IPS-18c (cell line): ENCODE measurements around the gene CHST2.
"Not testable (repeated sequence)": the region's sequence is repeated elsewhere in the genome, so short reads cannot be mapped to it uniquely, and the experiment has no call there.

ENCODE experiments used
- H3K4me3 ChIP-seq: 2 replicates; pipeline ENCODE4 v1.7.0; 2013; ENCODE audit warnings: low read depth, mild to moderate bottlenecking, low read length, moderate library complexity; ENCODE audit not compliant: insufficient read depth
- H3K9me3 ChIP-seq: one replicate; pipeline ENCODE4 v1.6.1; 2013; ENCODE audit warnings: mild to moderate bottlenecking, low read length, moderate library complexity; ENCODE audit not compliant: control insufficient read depth, insufficient read depth

The CHST2 gene, protein sequence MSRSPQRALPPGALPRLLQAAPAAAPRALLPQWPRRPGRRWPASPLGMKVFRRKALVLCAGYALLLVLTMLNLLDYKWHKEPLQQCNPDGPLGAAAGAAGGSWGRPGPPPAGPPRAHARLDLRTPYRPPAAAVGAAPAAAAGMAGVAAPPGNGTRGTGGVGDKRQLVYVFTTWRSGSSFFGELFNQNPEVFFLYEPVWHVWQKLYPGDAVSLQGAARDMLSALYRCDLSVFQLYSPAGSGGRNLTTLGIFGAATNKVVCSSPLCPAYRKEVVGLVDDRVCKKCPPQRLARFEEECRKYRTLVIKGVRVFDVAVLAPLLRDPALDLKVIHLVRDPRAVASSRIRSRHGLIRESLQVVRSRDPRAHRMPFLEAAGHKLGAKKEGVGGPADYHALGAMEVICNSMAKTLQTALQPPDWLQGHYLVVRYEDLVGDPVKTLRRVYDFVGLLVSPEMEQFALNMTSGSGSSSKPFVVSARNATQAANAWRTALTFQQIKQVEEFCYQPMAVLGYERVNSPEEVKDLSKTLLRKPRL

DNA sequence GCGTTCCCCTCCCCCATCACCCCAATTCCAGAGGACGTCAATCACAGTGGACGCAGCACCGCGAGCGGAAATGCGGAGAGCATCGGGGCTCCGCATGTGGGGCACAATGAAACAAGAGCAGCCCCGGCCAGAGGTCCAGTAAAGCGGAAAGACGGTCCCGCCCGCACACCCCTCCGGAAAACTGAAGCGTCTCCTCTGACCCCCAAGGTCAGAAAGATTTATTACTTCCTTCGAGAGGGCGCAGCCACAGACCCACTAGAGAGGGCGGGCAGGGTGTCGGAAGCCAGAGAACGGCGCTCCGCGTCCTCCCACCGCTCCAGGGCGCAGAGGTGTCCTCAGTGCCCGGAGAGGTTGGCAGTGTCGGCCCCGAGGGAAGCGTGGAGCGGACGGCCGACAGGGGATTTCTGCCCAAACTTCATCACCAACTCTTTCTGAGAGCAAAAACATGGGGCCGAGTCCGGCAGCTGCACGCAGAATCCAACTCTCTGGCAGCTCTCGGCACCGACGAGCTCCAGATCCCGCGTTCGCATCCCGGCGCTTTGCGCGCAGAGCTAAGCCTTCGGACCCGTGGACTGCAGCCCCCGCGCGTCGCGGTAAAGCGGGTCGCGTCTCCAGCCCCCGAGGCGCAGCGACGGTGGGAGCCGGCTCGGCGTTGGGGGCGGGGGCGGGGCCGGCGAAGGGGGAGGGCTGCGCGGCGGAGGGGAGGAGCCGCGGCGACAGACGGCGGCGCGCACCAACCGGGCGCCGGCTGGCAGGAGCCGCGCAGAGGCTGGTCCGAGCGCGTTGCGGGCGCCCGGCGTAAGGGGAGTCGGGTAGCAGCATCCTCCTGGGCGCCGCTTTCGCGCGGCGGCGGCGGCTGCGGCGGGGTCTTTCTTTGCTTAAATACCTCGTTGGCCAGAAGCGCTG is at the start of gene CHST2:
CHST2 (plus strand) TSS at position 763 of the 906 bp plus-strand sequence. CDS start 1,046 bp downstream, outside the sequence.
- H3K4me3 ChIP-seq, result peak within 1 kb of the TSS; percentile 84
- H3K9me3 ChIP-seq, result no peaks in the 10 kb centered on the region

DNA sequence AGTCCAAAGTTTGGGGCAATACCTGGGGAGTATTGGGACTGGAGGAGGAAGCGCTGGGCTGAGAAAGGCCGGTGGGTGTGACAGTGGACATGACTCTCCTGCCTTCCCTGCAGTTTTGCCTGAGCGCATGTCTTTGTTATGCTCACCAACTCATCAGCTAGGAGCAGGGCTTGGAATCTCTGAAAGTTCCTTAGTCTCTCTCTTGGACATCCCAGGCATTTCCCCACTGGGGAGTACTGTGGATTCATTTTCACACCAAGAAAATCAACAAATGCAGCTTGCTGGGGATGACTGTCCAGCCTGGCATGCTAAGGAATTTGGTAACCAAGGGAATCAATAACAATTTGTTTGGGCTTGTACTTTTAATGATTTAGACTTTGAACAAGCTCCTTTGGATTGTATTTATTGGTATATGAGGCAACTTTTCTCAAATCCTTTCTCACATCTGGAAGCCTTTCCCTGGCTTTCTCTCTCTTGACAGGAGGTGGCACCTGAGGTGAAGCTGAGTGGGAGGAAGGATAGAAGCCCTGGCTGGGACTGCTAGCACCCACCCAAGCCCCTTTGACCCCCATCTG is 48.5 kb upstream of the CHST2 start:
- no peaks in the 10 kb centered on the region for H3K9me3 ChIP-seq
- H3K4me3 ChIP-seq, result no peak overlapping the region

DNA sequence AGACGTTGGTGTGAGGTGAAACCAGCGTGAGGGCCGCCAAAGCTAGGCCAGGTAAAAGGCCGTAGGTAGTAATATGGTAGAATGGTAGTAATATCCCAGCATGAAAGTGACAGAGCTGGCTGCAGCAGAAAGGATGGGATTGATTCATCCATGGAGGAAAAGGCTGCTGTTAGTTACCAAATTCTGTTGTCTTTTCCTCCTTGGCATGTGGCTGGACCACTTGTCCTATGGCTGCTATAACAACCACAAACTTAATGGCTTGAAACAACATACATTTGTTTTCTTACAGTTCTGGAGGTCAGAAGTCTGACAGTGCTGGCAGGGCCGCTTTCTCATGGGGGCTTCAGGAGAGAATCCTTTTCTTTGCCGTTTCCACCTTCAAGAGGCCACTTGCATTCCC is 47.8 kb upstream of the CHST2 start:
- no peaks in the 10 kb centered on the region for H3K9me3 ChIP-seq
- H3K4me3 ChIP-seq, result no peak overlapping the region

DNA sequence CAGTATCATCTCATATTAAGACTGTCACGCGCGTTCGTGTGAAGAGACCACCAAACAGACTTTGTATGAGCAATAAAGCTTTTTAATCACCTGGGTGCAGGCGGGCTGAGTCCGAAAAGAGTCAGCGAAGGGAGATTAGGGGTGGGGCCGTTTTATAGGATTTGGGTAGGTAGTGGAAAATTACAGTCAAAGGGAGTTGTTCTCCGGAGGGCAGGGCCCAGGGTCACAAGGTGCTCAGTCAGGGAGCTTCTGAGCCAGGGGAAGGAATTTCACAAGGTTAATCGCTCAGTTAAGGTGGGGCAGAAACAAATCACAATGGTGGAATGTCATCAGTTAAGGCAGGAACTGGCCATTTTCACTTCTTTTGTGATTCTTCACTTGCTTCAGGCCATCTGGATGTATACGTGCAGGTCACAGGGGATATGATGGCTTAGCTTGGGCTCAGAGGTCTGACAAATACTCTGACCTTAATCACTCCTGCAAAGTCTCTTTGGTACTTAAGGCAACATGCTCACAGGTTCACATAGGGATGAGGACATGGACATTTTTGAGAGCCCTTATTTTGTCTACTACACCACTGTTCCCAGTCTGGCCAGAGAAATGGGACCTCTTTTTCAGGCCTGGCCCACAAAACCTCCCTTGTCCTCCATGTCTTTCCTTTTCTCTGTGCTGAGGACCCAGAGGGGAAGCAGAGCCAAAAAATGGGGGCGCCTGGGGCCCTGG is 47.1 kb upstream of the CHST2 start:
- not testable (repeated sequence) for H3K4me3 ChIP-seq, H3K9me3 ChIP-seq

DNA sequence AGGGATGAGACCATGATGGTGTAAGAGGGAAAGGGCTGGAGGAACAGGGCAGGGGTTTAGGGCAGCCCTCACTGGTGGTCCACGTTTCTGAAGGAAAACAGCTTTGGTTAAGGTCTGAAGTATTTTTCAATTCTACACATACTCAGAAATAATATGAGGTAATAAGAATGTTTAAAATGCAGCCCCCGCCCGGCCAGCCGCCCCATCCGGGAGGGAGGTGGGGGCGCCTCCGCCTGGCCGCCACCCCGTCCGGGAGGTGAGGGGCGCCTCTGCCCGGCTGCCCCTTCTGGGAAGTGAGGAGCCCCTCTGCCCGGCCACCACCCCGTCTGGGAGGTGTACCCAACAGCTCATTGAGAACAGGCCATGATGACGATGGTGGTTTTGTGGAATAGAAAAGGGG is 46.0 kb upstream of the CHST2 start:
- not testable (repeated sequence) for H3K4me3 ChIP-seq, H3K9me3 ChIP-seq

DNA sequence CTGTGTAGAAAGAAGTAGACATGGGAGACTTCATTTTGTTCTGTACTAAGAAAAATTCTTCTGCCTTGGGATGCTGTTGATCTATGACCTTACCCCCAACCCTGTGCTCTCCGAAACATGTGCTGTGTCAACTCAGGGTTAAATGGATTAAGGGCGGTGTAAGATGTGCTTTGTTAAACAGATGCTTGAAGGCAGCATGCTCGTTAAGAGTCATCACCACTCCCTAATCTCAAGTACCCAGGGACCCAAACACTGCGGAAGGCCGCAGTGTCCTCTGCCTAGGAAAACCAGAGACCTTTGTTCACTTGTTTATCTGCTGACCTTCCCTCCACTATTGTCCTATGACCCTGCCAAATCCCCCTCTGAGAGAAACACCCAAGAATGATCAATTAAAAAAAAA is 45.6 kb upstream of the CHST2 start:
- not testable (repeated sequence) for H3K4me3 ChIP-seq, H3K9me3 ChIP-seq

DNA sequence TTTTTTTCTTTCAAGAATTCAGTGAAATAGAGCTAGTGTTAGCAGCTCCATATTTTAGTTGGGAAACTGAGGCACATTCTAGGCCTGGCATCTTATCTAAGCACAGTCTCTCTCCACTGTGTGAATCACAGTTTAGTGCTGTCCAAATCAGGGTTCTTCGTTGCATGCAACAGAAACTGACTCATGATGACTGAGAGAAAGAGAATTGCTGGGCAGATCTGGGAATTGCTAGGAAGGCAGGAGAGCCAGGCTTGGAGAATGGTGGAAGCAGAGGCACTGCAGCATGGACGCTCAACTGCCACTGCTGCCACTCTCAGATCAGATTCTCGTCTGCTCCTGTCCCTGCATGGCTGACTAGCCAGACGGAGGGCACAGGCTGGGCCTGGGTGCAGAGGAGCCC is 40.7 kb upstream of the CHST2 start:
- Histone ChIP-seq H3K9me3 (no peaks in the 10 kb centered on the region), H3K4me3 (no peak overlapping the region)

DNA sequence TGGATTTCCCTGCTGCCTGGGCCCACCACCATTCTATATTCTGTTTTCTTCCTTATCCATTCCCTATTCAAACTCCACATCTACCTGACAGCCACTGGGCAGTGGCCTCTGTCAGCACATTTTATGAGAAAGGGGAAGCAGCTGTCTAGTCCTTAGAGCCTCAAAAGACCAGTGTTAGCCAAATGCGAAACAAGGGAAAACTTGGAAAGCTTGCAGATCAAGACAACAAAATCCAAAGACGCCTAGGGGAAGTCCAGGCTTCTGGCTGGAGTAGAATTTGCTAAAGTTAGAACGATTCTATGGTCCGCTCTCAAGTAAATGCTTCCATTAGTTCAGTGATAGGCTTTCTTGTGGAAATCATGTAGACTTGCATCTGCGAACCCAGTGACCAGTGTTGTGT is 39.4 kb upstream of the CHST2 start:
- peaks cover 3% of the 10 kb centered on the region for H3K9me3 ChIP-seq
- H3K4me3 ChIP-seq, result no peak overlapping the region

DNA sequence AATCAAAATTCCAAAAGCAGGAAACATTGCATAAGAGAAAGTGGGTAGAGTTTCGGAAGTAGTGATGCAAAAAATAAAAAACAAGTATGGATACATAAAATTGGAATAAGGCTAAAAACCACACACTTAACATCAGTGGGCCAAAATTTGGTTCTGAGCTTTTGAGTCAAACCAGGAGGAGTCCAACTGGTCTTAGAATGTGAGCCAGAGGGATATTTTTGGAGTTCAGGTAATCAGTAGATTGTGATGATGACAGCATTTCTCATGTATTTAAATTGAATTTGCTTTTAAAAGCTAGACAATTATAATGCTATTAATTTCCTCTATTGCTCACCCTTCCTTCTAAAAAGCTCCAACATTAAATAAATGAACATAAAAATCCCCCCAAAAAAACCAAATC is 38.2 kb upstream of the CHST2 start:
- no peak overlapping the region for H3K4me3 ChIP-seq
- H3K9me3 ChIP-seq, result peaks cover 3% of the 10 kb centered on the region

DNA sequence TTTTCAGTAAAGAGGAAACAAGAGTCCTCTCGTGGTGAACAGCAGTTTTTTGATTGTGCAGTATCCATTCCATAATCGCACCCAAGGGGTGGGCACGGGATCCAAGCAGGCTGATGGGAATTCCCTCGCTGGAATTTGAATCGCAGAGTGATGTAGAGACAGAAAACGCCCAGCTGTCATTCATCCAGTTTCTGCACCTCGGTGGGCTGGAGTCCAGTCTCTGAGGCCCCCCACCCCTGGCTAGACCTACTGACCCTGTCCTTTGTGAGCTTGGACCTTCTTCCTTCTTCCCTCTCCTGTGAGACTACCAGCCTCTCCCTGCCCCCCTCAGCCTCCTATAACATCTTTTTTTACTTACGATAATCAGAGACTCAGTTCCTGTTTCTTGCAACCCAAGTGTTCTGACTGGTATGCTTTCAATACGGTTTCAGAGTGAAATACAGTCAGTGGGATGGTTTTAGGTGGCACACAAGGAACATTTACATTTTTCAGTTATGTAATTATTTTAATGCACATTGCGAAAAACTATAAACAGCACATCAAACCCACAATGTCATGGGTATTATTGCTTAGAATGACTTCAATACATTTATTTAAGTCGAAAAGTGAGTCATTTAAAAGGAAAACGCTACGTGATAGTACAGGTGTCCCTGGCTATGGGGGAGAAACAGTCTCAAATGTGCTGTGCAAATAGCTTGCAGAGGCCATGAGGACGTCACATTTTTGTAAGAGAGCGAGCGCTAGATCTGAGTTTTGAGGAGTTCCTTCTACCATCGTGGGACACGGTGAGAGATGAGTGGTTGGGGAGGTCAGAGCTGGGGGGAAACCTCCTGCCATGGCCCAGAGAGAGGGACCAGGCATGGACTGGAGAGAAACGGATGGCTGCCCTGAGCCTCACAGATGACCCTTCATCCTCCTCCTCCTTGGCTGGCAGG is 37.5 kb upstream of the CHST2 start:
- H3K9me3 ChIP-seq, result peaks cover 3% of the 10 kb centered on the region
- H3K4me3 ChIP-seq, result no peak overlapping the region

DNA sequence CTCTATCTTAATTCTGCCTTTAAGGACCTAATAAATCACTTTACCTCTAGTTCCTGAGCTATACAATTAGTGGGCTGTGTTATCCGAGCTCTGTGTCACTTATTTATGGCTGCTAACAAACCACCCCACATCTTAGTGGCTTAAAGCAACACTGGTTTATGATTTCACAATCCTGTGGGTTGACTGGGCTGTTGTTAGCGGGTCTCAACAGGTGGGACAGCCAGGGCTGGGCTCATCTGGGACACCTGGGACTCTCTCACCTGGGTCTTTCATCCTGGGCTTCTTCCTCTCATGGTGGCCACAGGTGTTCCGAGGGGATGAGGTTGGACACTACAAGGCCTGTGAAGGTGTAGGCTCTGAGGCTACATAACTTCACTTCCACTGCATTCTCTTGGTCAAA is 35.8 kb upstream of the CHST2 start:
- no peak overlapping the region for H3K4me3 ChIP-seq
- peaks cover 3% of the 10 kb centered on the region for H3K9me3 ChIP-seq

DNA sequence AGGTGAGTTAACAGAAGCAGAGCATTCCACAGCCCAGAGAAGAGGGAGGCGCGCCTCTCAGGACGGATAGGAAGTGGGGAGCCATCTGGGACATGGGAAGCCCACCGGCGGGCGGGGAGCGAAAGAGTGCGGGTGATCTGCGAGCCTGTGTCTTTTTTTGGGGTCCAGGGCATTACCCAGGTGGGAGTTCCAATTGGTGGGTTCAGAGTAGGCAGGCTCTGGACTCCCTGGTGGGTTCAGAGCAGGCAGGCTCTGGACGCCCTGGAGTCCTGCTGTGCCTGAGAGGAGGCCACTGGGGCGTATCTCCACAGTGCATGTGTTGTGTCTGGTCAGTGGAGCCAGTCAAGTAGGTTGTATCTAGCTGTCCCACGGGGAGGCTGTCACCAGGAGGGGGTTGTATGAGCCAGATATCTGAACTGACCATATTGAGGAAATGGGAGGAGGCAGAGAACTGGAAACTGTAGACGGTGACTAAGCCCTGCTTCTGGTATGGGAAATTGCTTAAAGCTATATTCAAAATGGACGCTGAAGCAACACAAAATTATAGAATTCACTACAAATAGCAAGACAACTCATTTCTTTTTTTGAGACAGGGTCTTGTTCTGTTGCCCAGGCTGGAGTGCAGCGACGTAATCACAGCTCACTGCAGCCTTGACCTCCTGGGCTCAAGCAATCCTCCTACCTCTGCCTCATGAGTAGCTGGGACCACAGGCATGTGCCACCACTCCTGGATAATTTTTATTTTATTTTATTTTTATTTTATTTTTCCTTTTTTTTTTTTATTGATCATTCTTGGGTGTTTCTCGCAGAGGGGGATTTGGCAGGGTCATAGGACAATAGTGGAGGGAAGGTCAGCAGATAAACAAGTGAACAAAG is 34.5 kb upstream of the CHST2 start:
- no peak overlapping the region for H3K4me3 ChIP-seq
- peaks cover 3% of the 10 kb centered on the region for H3K9me3 ChIP-seq

DNA sequence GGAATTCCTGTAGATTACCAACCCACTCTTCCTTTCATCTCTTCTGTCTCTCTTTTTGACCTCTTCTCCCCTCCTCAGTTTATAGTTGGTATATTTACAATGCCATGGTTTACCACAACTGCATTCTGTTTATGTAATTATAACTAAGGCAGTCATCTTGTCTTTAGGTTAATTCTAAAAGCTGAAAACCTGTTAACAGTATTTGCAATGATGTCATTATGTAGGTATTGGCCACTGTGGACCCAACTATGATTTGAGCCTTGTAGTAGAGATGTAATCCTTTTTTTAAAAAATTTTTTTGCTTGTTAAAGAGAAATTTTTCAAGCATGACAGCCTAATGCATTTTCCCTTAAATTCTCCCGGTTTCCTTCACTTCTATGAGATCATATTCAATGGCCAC is 30.7 kb upstream of the CHST2 start:
- Histone ChIP-seq H3K9me3 (peaks cover 3% of the 10 kb centered on the region), H3K4me3 (no peak overlapping the region)

DNA sequence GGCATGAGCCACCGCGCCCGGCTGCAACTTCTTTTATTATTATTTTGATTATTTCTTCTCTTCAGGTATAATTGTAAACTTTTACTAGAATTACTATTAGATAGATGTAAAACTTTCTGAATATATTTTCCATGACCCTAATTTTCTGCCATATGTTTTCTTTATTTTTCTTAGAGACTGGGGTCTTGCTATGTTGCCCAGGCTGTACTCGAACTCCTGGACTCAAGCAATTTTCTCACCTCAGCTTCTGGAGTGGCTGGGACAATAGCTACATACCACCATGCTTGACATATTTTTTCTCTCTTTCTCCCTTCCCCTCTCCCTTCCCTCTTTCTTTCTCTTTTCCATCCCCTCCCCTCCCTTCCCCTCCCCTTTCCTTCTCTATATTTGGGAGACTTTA is 29.6 kb upstream of the CHST2 start:
- H3K4me3 ChIP-seq, result no peak overlapping the region
- H3K9me3 ChIP-seq, result no peaks in the 10 kb centered on the region

DNA sequence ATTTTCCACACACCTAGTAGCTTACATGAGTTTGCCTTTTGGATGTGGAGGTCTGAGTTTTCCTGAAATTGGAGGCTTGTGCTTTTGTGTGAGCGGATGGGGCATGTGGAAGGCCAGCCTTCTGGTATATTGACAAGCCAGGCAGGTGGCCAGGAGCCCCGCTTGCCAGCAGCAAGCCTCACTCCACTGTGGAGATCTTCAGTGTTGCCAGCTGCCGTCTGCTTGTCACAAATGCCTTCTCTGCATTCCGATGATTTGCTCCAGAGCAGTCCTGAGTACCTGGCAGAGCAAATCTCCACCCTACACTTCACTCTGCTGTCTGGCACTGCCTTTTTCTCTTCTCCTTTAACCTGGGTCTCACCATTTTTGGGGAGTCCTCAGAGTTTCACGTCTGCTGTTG is 29.1 kb upstream of the CHST2 start:
- Histone ChIP-seq H3K4me3 (no peak overlapping the region), H3K9me3 (peaks cover 3% of the 10 kb centered on the region)
